Smooth muscle cell of the brain vasculature (primary cell): ENCODE data around the gene PTP4A1.

ENCODE experiments used
- DNase-seq: peaks from one replicate; pipeline ENCODE4 v3.0.0-alpha.2; 2012; ENCODE audit warnings: low read depth, low spot score

PTP4A1 gene

DNA sequence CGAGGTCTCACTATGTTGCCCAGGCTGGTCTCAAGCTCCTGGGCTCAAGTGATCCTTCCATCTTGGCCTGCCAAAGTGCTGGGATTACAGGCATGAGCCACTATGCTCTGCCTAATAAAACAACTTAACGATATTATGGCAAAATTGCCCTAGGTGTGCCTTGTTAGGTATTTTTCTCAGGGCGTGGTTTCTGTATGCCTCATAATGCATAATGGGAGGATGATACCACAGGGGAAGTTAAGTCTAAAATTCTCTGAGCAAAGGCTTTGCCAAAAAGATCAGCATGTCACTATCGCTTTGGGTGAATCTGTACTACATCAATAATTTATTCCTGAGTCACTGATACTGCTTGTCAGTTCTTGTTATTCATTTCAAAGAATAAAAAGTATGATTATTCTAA, 15.9 kb upstream of the PTP4A1 start:
- DNase-seq, result no peak

DNA sequence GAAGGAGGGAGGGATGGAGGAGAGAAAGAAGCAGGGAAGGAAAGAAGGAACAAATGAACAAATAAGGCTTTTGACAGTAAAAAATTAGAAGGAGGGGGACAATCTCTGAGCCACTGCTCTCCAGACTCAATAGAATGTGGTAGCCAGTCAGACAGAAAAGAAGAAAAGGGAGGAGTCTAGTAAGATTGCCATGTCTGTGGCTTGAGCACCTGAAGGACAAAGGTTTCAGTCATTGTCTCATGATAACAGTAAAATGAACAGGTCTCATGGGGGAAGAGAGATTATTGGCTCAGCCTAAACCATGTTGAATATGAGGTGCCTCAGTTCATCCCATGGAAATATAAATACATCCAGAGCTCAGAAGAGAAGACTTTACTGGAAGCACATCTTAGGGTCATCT, 14.0 kb upstream of the PTP4A1 start:
- DNase-seq, result no peak

DNA sequence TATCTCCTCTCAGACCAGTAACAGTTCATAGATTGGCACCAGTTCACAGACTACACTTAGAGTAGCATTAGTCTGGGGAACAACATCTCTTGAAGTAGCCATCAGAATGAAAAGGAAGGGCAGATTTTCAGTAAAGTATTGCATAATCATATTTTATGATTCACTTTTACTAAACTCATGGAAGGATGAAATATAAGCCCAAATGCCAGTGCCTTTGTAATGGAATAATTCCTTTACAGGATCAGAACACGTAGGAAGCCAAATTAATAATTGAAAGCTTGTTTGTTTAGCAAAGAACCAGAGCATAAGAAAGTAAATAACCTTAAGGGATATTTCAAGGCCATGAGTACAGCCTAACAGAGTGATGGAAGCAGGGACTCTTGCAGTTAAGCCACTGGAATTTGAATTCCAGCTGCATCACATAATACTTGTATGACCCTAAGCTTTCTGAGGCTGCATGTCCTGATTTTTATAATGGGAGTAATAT, 11.4 kb upstream of the PTP4A1 start:
- no peak for DNase-seq

DNA sequence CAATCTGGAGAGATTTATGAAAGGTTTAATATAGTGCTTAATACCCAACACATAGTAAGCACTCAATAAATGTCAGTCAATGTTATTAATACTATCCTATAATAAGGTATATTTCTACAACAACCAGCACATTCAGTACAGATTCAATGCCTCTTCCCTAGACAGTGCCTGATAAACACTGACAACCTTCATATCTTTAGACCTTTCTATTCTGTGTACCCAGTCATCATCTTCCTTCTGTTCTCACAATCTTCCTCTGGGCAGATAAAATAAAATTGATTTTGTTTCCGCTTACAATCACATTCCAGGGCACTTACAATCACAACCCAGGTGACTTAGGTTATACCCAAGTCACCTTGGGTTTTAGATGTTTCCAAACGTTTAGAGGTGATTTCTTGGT, 11.0 kb upstream of the PTP4A1 start:
- DNase-seq, result no peak

DNA sequence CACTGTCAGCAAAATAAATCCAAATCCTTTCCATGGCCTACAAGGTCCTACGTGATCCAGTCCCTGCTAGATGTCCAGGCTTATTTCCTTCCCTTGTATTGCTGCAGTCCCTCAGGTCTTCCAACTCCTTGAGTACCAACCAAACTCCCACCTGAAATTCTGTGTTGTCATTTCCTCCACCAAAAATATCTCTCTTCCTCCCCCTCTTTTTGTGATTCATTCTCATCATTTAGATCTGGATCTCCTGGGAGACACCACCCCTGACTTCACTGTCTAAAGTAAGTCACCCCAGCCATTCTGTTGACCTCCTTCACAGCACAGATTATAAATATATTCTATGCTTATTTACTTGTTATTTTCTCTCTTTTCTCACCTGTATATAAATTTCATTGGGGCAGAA, 9.0 kb upstream of the PTP4A1 start:
- DNase-seq, result no peak

DNA sequence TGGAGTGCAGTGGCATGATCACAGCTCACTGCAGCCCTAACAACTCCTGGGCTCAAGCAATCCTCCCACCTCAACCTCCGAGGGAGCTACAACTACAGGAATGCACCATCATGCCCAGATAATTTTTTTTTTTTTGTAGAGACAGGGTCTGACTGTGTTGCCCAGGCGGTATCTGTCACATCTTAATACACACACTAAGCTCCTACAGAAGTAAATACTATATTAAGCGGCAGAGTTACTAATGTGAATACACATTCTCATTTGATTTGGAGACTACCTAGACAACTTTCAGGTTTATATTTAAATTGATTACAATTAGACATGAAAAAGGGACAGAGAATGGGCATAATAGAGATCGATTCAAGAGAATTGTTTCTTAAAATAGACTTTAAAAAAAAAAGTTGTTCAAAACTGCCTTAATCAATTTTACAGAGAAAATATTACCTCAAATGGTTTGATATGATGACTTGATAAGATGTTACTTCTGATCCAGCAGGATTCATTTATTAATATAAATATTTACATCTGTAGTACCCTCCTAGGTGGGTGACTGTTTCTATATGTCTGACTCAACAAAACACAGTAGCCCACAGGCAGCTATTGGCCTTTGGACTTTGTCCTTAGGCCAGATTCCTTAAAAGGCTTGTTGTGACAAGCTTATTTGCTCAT, 7.1 kb upstream of the PTP4A1 start:
- DNase-seq, result no peak

DNA sequence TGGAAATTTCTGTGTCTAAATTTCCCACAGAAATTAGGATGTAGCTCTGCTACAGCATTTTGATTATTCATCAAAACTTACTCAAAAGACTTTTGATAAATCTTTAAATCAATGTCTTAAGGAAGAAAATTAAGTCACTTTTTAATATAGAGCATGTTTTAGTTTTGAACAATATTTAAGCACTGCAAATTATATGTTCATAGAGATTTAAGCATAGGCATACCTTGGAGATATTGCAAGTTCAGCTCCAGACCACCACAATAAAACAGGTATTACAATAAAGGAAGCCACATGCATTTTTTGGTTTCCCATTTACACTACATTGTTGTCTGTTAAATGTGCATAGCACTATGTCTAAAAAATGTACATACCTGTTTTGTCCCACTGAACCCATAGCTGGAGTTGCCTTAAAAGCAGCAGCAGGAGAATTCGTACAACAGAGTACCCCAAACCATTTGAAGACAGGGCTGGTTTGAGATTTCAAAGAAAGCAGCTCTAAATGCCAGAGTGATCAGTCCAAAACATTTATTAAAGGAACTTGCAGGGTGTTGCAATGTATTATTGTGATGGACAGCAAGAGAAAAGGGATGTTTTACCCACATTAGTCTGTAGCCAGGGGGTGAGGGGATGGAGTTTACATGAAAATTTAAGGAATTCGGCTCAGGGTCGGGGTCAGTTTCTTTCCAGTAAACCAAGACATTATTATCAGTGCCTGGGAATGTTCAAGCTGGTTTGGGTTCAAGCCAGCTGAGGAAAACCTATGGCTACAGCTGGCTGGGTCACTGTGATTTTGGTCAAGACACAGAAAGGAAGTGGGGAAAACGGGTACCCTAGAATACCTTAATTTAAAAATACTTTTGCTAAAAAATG, 6.3 kb upstream of the PTP4A1 start:
- DNase-seq, result no peak

DNA sequence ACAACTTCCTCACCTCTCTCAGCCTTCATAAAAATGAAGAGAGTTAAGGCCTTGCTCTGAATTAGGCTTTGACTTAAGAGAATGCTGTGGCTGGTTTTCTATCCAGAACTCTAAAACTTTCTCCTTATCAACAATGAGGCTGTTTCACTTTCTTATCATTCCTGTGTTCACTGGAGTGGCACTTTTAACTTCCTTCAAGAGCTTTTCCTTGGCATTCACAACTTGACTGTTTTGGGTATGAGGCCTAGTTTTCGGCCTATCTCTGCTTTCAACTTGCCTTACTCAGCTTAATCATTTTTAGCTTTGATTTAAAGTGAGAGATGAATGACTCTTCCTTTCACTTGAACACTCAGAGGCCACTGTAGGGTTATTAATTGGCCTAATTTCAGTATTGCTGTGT, 4.3 kb upstream of the PTP4A1 start:
- DNase-seq, result no peak

DNA sequence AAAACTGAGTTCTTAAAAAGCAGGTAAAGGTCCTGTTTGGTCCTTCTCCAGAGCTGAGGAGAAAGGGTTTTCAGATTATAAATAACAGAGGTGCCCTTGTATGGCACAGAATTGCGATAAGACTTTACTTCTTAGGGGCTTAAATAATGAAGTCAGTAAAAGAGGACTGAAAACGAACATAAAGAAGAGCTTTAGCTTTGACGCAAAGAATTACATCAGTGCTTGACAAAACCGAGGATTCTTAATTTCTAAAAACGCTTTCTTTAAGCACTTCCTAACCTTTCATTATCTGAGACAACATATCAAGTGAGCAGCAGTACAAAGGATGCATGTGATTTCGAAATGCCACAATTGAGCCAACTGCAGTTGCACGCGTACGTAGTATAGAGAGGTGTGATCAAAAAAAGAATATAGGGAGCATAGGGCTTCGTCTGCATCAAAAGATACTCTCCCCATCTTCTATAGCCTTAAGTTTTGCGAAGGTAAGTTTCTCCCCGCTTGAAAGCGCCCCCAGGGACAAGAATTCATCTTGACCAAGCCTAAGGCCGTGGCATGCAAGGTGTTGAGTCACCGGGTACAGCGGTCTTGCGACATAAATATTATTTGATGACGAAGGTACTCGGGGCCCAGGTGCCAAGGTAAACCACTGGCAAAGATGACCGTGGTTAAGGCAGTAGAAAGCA, 778 bp upstream of the PTP4A1 start:
- DNase-seq, result no peak

DNA sequence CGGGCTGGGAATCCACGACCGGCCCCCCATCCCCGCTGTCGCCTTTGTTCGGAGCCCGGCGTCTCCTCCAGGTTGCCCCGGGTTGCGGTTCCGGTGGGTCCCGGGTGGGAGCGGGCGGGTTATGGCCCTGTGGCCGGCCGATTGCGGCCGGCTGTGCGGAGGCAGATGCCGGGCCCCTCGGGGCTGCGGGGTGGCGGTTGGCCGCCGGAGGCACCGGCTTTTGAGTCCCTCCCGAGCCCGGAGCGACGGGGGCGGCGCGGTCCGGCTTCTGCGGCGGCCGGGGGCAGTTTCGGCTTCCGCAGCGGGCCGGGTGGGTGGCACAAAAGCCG, 431 bp downstream of the PTP4A1 start:
- DNase-seq, result no peak

DNA sequence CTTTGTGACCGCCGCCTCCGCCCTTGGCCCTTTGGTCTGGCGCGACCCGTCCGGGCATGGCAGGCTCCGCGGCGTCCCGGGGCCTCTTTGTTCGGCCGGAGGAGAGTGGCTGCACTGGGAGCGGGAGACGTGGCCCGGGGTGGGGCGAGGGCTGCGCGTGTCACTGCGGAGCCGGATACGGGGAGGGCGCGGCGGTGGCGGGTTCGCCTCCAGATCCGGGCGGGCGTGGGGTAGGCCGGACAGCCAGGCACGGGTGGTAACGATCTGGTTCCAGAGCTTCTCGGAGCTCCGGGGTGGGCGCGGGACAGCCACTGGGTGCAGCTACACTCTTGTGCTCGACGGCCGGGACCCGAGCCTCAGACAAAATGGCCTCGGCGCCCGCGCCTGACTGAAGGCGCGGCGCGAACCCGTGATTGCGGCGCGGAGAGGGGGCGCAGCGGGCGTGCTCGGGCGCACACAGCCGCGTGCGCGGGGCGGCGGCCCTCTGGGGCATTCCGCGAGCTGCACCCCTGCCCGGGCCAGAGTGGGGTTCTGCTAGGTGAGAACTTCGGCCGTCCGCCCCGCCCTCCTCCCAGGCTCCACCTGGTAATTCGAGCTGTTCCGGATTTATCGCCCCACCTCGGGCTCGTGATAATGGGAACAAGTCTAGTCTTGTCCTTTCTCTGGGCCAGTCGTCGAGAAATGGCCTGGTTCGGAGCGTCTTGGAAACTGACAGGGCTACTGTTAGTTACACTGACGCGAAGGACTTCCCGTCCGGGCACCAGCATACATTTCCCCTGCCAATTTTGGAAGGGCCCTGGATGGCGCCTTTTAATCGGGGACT, 1.0 kb downstream of the PTP4A1 start:
- DNase-seq, result no peak

DNA sequence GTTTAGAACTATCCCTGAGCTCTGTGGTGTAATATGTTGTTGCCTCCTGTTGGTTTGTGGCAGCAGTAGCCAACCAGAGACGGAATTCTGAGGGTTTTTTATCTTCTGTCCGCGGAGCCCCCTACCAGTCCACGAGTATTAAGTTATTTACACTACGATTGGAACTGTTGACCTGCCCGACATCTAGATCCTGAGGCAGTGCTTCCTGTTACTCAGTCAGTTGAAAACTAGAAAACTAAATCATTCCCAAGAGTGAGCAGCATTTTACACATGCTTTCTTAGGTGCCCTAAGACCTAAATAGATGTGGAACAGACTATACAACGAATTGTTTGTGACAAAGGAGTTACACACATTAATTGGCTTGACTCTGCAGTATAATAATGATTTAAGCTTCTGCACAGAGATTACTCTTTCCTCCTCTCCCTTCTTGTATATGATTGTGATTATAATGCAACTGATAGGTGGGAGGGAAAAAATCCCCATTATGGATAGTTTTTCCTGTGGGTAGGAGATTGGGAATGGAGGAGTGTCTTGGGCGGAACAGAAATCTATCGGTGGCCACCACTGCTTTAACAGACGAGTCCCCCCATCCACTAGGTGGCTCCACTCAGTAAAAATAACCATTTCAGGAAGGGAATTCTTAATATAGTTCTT, 1.7 kb downstream of the PTP4A1 start:
- DNase-seq, result no peak

DNA sequence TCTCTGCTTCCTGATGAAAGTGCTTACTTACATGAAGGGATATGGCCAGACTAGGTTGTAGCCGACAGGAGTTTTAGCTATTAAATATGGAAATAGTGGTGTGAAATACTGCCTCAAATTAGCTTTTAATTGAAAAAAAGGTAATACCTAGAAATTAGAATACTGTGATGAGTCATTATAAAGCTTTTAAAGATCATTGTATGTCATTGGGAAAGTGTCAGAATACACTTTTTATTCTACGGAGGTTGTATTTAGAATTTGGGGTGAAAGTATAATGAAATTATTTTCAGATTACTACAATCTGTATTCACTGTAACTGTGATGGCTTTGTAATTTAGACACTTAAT, 2.2 kb downstream of the PTP4A1 start:
- DNase-seq, result no peak

DNA sequence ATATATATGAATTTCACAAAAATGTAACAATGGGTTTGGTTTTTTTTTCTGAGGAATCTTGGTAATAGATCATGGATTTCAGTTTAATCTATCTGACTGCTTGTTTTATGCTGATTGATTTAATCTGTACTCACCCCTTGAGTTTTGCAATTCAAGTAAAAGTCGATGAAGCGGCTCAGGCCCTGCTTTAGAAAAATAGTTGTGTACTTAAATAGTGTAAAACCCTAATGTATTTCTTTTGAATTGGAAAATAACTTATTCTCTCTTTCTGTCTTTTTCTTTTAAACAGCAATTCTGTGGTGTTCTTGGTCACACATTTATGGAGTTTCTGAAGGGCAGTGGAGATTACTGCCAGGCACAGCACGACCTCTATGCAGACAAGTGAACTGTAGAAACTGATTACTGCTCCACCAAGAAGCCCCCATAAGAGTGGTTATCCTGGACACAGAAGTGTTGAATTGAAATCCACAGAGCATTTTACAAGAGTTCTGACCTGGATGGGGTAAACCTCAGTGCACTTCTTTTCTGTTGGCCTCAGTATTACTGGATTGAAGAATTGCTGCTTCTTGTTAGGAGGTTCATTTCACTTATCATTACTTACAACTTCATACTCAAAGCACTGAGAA, 4.0 kb downstream of the PTP4A1 start:
- DNase-seq, result no peak

DNA sequence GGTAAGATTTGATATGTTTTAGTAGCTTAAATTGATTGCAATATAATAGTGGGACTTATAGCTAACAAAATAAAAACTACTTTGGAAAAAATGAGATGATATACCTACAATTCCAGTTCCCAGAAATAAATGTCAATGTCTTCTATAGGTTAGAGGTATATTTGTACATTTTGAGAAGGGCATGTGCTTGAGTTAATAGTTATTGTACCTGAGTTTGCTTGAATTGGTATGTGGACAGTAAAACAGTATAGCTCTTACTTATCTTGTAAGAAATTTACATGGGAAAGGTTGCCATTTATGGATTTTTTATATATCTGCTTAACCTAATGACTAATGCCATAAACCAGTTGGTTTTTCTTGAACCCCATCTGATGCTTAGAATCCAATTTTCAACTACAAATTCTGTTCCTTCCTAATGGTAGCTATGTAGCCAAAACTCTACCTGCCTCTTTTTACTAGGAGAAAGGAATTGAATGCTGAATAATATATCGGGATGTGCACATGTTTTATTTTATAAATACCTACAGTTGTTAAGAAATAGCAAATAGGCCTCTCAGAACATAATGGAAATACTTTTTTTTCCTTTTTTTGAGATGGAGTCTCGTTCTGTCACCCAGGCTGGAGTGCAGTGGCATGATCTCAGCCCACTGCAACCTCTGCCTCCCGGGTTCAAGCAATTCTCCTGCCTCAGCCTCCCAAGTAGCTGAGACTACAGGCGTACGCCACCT, 4.9 kb downstream of the PTP4A1 start:
- DNase-seq, result no peak

DNA sequence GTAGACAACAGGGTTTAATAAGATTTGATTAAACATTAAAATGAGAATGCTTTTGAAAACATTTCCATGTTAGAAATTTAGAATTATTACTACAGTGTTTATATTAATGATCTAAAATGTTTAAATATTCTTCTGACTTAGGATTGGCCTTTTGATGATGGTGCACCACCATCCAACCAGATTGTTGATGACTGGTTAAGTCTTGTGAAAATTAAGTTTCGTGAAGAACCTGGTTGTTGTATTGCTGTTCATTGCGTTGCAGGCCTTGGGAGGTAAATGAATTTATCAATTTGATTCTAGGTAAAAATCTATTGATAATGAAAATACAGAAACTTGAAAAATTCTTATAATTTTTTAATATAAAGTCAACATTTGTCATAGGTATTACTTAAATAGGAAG, 6.5 kb downstream of the PTP4A1 start:
- DNase-seq, result no peak

DNA sequence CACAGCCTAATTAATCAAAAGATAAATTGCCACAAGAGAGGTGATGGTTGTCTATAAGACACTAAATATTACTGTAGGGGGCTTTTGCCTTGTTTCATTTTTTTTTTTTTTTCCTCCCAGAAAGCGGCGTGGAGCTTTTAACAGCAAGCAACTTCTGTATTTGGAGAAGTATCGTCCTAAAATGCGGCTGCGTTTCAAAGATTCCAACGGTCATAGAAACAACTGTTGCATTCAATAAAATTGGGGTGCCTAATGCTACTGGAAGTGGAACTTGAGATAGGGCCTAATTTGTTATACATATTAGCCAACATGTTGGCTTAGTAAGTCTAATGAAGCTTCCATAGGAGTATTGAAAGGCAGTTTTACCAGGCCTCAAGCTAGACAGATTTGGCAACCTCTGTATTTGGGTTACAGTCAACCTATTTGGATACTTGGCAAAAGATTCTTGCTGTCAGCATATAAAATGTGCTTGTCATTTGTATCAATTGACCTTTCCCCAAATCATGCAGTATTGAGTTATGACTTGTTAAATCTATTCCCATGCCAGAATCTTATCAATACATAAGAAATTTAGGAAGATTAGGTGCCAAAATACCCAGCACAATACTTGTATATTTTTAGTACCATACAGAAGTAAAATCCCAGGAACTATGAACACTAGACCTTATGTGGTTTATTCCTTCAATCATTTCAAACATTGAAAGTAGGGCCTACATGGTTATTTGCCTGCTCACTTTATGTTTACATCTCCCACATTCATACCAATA, 7.8 kb downstream of the PTP4A1 start:
- no peak for DNase-seq

DNA sequence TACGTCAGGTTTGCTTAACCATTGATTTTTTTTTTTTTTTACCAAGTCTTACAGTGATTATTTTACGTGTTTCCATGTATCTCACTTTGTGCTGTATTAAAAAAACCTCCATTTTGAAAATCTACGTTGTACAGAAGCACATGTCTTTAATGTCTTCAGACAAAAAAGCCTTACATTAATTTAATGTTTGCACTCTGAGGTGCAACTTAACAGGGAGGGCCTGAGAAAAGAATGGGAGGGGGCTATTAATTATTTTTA, 8.4 kb downstream of the PTP4A1 start:
- DNase-seq, result no peak

DNA sequence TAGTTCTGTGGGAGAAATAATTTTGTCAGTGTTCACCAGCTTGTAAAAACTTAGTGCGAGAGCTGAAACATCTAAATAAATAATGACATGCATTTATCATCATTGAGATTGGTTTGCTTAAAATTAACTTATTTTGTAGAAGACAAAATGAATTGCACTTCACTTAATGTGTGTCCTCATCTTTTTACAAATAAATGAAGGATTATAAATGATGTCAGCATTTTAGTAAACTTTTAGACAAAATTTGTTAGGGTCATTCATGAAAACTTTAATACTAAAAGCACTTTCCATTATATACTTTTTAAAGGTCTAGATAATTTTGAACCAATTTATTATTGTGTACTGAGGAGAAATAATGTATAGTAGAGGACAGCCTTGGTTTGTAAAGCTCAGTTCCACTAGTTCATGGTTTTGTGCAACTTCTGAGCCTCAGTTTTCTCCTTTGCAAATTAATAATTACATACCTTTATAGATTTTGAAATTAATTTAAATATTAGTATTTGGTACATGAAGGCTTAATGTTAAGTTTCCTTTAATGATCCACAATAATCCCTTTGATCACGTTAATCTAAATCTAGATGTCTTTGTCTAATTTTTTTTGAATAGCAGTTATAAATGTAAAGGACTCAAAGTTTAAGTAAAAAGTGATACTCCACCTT, 9.2 kb downstream of the PTP4A1 start:
- DNase-seq, result no peak
